ENCODE data around the gene TMEM147.

Gene TMEM147

DNA sequence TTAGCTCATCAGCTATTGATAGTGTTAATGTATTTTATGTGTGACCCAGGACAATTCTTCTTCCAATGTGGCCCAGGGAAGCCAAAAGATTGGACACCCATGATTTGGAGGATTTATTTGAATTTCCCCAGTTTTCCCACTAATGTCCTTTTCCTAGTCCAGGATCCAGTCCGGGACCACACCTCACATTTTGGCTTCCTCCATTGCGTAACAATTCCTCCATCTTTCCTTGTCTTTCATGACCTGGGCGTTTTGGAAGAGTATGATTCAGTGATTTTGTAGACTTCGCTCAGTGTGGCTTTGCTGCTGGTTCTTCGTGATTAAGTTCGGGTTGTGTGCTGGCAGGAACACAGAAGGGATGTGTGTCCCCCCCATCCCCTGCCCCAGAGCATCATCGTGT, 21.3 kb downstream of the TMEM147 start:
- no peak for TF ChIP-seq CTCF (IDR thresholded peaks at IDR 0.05; ENCODE audit: low read depth, low read length)
- no peak for DNase-seq (ENCODE audit: extremely low read depth, low read depth)

- no peak for TF ChIP-seq CTCF (IDR thresholded peaks at IDR 0.05; ENCODE audit: low read depth, low read length)
- DNase-seq (ENCODE audit: extremely low read depth, low read depth): no peak
Observed at GRCh38 chr19:35569281-35569781, 23.9 kb downstream of the TMEM147 start.

DNA sequence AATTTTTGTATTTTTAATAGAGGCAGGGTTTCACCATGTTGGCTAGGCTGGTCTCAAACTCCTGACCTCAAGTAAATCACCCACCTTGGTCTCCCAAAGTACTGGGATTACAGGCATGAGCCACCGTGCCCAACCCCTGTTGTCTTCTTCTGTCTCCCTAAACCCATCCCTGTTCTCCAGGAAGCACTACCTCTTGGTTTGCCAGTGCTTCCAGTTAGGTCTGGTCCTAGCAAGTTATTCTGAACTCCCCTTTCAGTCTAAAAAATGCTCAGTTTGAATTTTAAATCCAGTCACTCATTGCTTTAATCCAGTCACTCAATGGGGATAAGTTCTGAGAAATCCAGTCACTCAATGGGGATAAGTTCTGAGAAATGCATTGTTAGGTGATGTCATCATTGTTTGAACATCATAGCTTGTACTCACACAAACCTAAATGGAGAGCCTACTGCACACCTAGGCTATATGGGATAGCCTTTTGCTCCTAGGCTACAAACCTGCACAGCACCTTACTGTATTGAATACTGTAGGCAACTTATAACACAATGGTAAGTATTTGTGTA, 26.1 kb downstream of the TMEM147 start:
- no peak for DNase-seq (ENCODE audit: extremely low read depth, low read depth)
- no peak for TF ChIP-seq CTCF (IDR thresholded peaks at IDR 0.05; ENCODE audit: low read depth, low read length)

DNA sequence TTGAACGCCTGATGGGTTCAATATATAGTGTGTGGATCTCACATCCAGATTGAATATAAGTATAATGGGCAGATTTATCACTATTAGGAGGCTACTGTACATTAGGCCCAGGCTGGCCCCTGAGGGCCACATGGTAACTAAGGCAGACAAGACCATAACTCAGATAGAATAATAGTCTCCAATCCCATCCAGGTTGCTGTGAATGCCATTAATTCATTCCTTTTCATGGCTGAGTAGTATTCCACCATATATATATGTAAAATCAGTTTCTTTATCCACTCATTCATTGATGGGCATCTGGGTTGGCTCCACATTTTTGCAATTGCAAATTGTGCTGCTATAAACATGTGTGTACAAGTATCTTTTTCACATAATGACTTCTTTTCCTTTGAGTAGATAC, 32.5 kb downstream of the TMEM147 start:
- no peak for TF ChIP-seq CTCF (IDR thresholded peaks at IDR 0.05; ENCODE audit: low read depth, low read length)

DNA sequence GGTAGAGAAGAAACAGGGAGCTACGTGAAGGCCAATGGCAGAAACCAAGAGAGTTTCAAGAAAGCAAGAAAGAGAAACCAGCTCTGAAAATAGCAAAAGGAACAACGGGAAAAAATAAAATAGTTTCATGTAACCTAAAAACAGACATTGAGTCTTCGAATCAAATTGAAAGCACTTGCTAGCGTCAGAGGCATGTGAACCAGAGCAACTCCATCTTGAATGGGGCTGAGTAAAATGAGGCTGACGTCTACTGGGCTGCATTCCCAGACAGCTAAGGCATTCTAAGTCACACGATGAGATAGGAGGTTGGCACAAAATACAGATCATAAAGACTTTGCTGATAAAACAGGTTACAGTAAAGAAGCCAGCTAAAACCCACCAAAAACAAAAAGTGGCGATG, 33.3 kb downstream of the TMEM147 start:
- no peak for TF ChIP-seq CTCF (IDR thresholded peaks at IDR 0.05; ENCODE audit: low read depth, low read length)
- DNase-seq (ENCODE audit: extremely low read depth, low read depth): no peak

More for the DNA sequence above, 32.5 kb downstream of the TMEM147 start:
- no peak for DNase-seq (ENCODE audit: extremely low read depth, low read depth)

DNA sequence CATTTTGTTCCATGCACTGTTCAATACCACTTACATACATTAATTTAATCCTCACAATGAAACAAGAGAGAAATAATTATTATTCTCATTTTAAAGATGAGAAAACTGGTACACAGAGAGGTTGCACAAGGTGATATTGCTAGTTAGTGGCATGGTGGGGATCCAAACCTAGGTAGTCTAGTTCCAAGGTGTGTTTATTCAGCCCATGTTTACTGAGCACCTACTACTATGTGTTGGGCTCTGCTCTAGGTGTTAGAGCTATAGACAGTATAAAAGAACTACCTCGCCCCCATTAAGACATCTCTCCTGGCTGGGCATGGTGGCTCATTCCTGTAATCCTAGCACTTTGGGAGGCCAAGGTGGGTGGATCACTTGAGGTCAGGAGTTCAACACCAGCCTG, 37.3 kb downstream of the TMEM147 start:
- DNase-seq (ENCODE audit: extremely low read depth, low read depth): no peak
- TF ChIP-seq CTCF (IDR thresholded peaks at IDR 0.05; ENCODE audit: low read depth, low read length): no peak

DNA sequence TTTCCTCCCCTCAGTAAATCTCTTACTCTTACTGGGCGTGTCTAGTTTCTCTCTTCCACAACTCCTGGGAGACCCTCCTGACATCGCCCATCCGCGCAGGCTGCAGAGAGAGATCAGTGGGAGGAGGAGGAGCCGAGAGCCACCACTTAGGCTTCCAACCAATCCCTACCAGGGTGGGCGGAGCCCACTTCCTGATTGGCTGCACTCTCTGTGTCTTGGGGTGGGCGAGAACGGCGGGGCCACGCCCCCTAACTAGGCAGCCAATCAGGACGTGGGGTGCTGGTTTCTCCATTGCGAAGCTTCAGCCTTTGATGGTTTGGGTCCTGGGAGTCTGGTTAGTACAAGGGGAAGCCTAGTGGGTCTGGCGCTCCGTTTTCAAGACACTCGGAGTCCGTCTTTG, 40.4 kb downstream of the TMEM147 start, which contains the start of gene PMIS2:
Gene PMIS2 (plus strand): TSS at position 326 of the 400 bp plus-strand sequence. CDS start 87 bp downstream, outside the sequence.
- no peak for TF ChIP-seq CTCF (IDR thresholded peaks at IDR 0.05; ENCODE audit: low read depth, low read length)
- DNase-seq (ENCODE audit: extremely low read depth, low read depth): no peak
